ENCODE measurements around the gene PCCA.
"Not testable (repeated sequence)": the region's sequence is repeated elsewhere in the genome, so short reads cannot be mapped to it uniquely, and the experiment has no call there.

Gene PCCA

DNA sequence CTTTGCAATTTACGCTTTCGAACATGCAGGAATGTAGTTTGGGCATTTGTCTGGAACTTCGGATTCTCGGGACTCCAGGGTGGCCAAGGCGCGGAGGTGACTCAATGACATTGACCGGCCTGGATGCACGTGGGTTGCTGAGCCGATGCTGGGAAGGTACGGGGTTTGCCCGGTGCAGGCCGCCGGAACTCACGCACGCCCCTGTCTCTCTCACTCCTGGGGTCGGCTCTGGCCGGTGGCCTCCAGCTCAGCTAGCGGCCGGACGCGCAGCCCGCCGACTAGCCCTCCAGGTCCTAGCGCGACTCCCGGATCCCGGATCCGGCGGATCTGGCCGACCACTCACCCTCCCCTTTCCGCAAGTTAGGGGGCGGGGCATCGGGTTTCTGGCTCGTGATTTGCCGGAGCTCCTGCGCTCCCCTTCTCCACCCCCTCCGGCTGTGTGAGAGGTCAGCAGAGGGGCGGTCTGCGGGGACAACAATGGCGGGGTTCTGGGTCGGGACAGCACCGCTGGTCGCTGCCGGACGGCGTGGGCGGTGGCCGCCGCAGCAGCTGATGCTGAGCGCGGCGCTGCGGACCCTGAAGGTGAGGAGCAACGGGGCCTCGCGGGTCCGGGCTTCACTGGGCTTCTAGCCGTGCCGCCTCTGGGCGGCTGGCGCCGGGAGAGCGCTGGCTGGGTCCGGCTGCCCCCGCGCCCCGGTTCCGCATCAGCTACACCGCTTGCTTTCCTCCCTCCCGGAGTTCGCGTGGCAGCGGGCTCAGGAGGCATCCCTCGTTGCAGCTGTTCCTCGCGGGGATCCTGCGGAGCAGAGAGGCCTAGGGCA lies at the start of gene PCCA:
Gene PCCA (plus strand): TSS at position 450 of the 821 bp plus-strand sequence. CDS start 28 bp downstream, at position 478.
- peak; percentile 98 for DNase-seq (ENCODE audit: low spot score)

DNA sequence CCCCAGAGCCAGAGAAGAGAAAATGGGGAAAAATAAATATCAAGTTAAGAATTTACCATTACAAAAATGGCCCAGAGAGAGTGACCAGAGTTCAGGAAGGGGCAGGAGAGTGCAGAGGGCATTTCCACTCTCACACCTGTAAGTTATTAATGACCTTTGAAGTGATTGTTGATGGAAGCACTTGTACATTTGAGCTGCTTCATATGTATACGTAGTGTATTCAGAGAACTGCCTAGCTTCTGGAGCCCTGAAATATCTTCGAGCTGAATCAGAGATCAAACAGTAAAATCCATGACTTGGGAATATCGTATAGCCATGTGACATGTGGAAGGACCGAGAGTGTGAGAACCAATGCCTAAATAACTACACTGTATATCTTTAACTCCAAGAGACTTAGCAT lies 49.2 kb upstream of the PCCA start:
- DNase-seq (ENCODE audit: low spot score): no peak

DNA sequence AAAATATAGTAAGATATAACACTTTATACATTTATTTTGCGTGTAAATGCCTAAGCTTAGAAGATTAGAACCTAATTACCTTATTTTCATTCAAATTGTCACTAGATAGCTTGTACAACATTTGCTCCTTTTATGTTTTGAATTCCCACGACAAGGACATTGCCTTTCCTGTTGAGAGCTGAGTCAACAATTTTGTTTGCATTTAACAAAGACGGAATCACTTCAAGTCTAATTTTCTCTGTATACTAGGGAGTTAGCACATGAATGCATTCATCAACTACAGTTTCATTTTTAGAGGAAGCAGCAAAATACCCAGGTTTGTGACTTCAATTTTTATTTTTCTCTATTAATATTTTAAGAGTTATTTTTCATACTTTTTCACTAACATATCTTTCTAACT lies 48.7 kb upstream of the PCCA start:
- DNase-seq (ENCODE audit: low spot score): no peak

GRCh38 chr13:100044936-100045335 lies 44.0 kb upstream of the PCCA start:
- no peak for DNase-seq (ENCODE audit: low spot score)

- DNase-seq (ENCODE audit: low spot score): no peak
Measured at GRCh38 chr13:100045355-100045754, 43.5 kb upstream of the PCCA start.

GRCh38 chr13:100051070-100051469 lies 37.8 kb upstream of the PCCA start:
- DNase-seq (ENCODE audit: low spot score): no peak

DNA sequence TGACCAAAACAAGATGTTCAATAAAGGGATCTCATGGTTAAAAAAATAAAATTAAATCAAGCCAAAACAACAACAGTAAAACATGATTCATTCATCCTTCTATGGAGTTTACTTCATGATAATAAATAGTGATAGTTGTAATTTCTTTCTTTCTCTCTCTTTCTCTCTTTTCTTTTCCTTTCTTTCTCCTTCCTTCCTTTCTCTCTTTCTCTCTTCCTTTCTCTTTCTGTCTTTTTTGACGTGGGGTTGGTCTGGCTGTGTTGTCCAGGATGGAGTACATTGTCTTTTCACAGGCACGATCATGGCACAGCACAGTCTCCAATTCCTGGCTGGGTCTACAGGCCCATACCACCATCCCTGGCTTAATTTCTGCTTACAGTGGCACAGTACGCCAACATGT lies 29.1 kb upstream of the PCCA start:
- no peak for DNase-seq (ENCODE audit: low spot score)

DNA sequence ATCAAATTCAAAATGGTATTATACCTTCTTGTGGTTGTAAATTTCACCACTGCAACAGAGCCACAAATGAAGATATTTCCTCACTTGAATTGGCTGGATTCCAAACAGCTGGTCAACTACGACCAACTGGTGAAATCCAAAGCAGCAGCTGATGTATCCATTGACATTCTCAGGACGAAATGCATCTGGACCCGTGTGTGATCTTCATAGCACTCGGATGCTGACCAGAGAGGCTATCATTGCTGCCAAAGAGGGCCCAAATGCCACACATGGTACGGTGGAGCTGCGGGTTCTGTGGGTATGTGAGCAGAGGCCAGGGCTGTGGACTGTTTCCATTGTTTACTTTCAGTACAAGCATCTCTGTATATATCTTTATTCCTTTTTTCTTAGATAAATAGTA lies 25.6 kb upstream of the PCCA start:
- no peak for DNase-seq (ENCODE audit: low spot score)

GRCh38 chr13:100063906-100064305 lies 25.0 kb upstream of the PCCA start:
- no peak for DNase-seq (ENCODE audit: low spot score)

- no peak for DNase-seq (ENCODE audit: low spot score)
Measured at GRCh38 chr13:100068133-100068931, 20.6 kb upstream of the PCCA start.

DNA sequence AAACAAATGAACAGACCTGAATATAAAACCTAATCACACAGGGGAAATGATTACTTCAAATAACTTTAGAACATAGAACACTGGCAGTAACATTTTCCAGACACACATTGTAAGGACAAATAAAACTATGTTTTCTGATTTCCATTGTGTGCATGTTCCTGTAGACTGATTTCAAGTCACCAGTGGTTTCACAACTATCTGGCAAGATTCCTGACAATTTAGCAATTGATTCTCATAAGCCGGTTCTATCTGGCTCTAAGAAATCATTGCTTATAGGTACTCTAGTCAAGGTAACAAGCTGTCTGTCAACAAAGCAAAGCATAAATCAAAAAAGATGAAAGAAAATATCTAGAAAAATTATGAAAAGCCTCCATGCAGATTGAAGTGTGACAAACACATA lies 19.6 kb upstream of the PCCA start:
- no peak for DNase-seq (ENCODE audit: low spot score)

DNA sequence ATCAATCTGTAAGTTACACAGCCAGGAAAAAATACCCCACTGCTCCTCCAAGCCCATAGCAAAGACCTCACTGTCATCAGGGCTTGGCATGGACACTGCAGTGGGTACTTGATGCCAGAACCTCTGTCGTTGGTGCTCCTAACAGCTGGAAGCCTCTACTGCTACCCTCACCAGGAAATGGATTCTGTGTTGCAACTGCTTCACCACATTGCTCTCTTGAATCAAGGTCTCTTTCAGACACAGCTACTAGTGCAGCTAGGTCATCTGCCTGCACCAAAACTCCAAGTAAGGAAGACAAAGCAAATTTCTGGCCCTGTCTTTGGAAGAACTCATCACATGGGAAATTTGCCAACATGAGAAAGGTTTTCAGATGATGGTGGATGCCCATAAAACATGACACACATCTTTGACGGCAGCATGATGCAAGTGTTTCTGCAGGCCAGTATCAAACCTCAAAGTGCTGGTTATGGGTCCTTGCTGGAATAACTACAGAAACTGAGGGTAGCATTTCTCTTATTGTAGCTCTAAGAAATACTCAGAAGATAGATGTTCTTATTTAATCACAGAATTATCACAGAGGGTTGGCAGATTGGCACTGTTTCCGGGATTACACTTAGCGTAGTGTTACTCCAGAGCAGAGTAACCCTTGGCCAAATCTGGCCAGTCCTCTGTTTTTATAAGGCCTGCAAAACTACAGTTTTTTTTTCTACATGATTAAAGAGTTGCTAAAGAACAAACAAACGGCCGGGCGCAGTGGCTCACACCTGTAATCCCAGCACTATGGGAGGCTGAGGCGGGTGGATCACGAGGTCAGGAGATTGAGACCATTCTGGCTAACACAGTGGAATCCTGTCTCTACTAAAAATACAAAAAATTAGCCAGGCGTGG lies 12.9 kb upstream of the PCCA start:
- no peak for DNase-seq (ENCODE audit: low spot score)

DNA sequence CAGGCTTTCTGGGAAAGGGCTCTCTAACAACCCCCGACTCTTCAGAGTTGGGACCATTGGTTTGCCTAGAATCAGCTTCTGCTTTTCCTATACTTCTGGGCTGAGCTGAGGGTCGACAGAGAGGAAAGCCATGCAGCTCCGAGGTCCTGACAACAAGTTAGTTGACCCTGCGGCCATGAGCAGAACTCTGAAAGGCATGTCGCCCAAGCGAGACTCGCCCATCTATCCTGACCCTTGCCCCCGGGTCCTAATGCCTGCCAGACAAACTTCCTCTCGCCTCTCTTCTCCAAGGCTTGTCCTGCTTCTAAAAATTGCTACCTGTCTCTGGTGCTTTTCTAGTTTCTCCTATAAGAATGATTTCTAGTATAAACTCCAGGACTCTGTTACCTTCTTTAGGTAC lies 9.9 kb upstream of the PCCA start:
- DNase-seq (ENCODE audit: low spot score): not testable (repeated sequence)

DNA sequence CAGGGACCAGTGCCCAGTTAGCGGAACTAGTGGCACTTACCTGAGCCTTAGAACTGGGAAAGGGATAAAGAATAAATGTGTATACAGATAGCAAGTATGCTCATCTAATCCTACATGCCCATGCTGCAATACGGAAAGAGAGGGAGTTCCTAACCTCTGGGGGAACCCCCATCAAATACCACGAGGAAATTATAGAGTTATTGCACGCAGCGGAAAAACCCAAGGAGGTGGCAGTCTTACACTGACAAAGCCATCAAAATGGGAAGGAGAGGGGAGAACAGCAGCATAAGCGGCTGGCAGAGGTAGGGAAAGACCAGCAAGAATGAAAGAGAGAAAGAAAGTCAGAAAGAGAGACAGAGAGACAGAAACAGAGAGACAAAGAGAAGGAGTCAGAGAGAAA lies 5.5 kb upstream of the PCCA start:
- not testable (repeated sequence) for DNase-seq (ENCODE audit: low spot score)

GRCh38 chr13:100088273-100088643 lies 635 bp upstream of the PCCA start:
- DNase-seq (ENCODE audit: low spot score): no peak

- DNase-seq (ENCODE audit: low spot score): no peak
Measured at GRCh38 chr13:100089465-100090032, 656 bp downstream of the PCCA start.

DNA sequence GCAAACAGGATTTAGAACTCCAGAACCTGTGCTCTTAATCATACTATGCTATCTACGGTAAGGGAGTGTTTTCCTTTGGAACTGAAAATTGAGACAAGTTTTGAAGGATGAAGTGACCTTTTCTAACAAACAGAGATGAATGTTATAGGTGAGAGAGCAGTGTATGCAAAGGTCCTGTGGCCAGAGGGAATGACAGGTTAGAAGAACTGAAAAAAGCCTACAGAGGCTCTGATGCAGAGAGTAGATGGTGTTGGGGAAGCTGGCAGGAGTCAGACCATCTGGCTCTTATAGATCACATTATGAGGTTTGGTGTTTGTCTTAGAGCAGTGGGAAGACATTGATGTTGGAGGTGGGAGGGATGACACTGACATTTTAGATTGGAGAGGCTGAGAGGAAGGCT lies 2.0 kb downstream of the PCCA start:
- no peak for DNase-seq (ENCODE audit: low spot score)

GRCh38 chr13:100091391-100091790 lies 2.5 kb downstream of the PCCA start:
- DNase-seq (ENCODE audit: low spot score): no peak

DNA sequence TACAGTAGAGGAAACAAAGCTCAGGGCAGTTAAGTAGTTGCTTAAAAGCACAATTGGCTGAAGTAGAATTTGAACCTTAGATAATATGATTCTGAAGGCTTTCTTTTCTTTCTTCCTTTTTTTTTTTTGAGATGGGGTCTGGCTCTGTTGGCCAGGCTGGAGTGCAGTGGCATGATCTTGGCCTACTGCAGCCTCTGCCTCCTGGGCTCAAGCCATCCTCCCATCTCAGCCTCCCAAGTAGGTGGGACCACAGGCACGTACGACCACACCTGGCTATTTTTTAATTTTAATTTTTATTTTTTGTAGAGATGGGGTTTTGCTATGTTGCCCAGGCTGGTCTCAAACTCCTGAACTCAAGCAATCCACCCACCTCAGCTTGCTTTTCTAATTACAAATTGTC lies 3.4 kb downstream of the PCCA start:
- not testable (repeated sequence) for DNase-seq (ENCODE audit: low spot score)

DNA sequence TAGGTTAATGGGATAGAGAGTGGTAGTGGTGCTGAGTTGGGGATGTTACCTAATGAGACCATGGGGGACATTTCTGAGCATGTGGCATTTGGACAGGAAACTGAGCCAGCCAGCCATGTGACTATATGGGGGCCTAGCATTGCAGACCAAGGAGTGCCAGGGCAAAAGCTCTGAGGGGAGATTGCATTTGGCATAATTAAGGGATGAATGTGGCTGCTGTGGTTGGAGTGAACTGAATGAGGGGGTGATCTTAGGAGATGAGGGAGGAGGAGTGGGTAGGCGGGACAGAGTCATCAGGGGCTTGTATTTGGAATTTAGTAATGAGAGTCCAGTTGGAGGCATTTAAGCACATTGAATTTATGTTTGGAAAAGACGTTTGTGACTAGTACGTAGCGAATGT lies 6.6 kb downstream of the PCCA start:
- no peak for DNase-seq (ENCODE audit: low spot score)

DNA sequence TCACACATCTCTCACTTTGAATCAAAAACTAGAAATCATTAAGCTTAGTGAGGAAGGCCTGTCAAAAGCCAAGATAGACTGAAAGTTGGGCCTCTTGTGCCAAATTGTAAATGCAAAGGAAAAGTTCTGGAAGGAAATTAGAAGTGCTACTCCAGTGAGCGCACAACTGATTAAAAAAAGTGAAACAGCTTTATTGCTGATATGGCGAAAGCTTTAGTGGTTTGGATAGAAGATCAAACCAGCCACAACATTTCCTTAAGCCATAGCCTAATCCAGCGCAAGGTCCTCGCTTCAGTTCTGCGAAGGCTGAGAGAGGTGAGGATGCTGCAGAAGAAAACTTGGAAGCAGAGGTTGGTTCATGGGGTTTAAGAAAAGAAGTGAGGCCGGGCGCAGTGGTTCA lies 7.6 kb downstream of the PCCA start:
- DNase-seq (ENCODE audit: low spot score): no peak

GRCh38 chr13:100097821-100098220 lies 8.9 kb downstream of the PCCA start:
- no peak for DNase-seq (ENCODE audit: low spot score)
